Prostate gland (tissue), 2 donors: ENCODE measurements around the gene JSRP1.

Source experiments
- CTCF ChIP-seq, 4 experiments: fragments of 200-600 bp in 2 of 4; fragments of 450-650 bp in 2 of 4; sonication (generic) in 2 of 4; IDR thresholded peaks; 1 replicate in 3 of 4; 2 replicates in 1 of 4; pipeline ENCODE4 v1.5.1; 2016 to 2019; ENCODE audit warnings: antibody characterized with exemption in 4 of 4, mild to moderate bottlenecking in 2 of 4, moderate library complexity in 2 of 4
- POLR2A ChIP-seq: fragments of 450-650 bp; IDR thresholded peaks from one replicate; pipeline ENCODE4 v1.6.1; 2016; ENCODE audit warnings: antibody characterized with exemption, mild to moderate bottlenecking

- TF ChIP-seq CTCF (IDR thresholded peaks at IDR 0.05) (no peak), POLR2A (no peak)
Measured at GRCh38 chr19:2246014-2246620, 10.1 kb downstream of the JSRP1 start.
